ENCODE measurements around the gene GAS7.

The GAS7 gene

DNA sequence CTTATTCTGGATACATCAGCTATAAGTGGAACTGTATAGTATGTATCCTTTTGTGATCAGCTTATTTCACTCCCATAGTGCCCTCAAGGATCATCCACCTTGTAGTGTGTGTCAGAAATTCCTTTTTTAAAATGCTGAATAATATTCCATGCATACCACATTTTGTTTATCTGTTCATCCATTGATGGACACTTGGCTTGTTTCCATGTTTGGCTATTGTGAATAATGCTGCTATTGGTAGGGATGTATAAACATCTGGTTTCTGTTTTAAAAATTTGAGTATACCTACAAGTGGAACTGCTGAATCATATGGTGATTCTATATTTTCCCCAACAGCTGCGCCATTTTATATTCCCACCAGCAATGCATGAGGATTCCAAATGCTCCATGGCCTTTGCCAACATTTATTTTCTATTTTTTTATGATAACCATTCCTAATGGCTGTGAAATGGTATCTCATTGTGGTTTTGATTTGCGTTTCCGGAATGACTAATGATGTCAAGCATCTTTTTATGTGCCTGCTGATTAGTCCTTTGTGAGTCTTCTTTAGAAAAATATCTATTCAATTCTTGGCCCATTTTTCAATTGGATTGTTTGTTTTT lies 304.9 kb downstream of the GAS7 start:
- no peak for DNase-seq (ENCODE audit: low read depth in 3 of 3)

- peak in 1 of 3 experiments; percentile 2 for DNase-seq (ENCODE audit: low read depth in 3 of 3)
Measured at GRCh38 chr17:9890124-9890523, 308.3 kb downstream of the GAS7 start.

DNA sequence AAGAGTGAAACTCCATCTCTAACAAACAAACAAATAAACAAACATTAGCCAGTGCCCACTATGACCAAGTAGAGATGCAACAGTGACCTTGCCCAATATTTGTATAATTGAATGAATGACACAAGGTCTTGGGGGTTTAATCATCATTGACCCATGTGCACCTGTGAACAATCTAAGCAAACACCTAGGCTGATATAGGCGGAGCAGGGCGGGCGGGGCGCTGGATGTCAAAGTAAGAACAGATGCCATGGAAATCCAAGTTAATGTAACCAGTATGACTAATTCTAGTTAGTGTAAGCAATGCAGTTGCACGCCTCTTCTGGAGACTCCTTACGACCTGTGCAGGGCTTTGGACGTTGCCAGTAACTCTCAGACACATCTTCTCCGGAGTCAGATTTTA lies 310.9 kb downstream of the GAS7 start:
- no peak for DNase-seq (ENCODE audit: low read depth in 3 of 3)

GRCh38 chr17:9886141-9886930 lies 312.1 kb downstream of the GAS7 start:
- DNase-seq (ENCODE audit: low read depth in 3 of 3) = no peak

DNA sequence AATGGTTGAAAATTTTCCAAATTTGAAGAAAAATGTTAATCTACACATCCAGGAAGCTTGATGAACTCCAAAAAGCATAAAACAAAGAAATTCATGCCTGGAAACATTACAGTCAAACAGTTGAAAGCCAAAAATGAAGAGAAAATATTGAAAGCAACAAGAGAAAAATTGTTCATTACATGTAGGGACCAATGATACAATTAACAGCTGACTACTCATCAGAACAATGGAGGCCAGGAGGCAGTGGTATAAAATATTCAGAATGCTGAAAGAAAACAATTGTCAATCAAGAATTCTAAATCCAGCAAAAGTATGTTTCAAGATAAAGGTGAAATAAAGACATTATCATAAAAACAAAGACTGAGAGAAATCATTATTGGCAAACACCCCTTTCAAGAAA lies 315.0 kb downstream of the GAS7 start:
- DNase-seq (ENCODE audit: low read depth in 3 of 3) = no peak

GRCh38 chr17:9880582-9880999 lies 317.8 kb downstream of the GAS7 start:
- DNase-seq (ENCODE audit: low read depth in 3 of 3) = no peak

DNA sequence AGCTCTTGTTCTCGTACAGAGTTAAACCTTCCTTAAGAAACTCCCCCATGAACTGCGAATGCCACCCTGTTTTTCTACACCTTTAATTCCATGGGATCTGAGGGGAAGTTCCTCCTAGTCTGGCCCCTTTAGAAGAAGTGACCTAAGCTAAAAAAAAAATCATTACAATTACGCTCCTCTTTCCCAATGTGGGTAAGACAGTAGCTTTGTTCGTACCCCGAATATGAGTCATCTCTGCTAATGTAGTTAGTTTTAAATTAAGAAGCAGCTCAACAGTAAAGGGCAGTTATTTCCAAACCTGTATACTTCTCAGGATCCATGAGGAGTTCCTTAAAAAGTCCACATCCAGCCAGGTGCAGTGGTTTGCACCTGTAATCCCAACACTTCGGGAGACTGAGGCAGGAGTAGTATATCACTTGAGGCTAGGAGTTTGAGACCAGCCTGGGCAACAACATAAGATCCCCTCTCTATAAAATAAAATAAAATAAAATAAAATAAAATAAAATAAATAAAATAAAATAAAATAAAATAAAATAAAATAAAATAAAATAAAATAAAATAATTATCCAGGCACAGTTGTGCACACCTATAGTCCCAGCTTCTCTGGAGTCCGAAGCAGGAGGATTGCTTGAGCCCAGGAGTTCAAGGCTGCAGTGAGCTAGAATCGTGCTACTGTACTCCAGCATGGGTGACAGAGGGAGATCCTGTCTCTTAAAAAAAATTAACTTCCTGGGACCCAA lies 319.4 kb downstream of the GAS7 start:
- DNase-seq (ENCODE audit: low read depth in 3 of 3) = no peak

- DNase-seq (ENCODE audit: low read depth in 3 of 3) = no peak
Measured at GRCh38 chr17:9878356-9878755, 320.1 kb downstream of the GAS7 start.

DNA sequence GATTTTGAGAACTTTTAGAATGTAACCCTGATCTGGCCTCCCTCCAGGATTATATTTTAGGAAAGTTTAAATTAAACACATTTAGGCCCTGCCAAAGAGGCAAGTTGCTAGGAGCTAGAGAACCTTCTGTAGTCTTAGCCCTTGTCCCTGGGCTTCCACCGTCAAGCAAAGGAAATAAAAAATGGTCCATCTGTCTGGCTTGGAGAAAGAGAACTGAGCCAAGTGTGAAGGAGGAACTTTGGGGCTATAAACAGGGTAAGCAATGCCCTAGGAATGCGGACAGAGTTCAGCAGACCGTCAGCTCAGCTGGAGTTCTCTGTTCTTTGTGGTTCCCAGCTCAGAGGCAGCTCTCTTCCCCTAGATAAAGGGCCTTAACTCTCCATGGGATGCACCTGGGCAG lies 323.0 kb downstream of the GAS7 start:
- DNase-seq (ENCODE audit: low read depth in 3 of 3) = no peak

DNA sequence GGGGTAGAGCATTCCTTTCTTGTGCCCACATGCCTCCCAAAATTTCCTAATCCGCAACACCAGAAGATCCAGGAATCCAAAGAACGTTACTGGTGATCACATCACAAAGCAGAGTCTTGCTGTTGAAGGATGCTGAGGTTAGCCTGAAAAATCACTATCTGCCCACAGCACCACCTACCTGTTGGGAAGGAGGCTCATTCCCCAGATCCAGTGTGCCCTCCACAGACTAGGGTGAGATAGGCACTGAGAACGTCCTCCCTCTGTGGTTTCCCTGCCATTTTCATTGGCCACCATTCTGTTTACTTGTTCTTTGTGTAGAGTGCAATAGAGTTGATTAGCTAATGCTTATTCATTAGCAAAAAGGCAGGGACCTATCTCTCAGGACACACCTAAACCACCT lies 323.7 kb downstream of the GAS7 start:
- no peak for DNase-seq (ENCODE audit: low read depth in 3 of 3)

DNA sequence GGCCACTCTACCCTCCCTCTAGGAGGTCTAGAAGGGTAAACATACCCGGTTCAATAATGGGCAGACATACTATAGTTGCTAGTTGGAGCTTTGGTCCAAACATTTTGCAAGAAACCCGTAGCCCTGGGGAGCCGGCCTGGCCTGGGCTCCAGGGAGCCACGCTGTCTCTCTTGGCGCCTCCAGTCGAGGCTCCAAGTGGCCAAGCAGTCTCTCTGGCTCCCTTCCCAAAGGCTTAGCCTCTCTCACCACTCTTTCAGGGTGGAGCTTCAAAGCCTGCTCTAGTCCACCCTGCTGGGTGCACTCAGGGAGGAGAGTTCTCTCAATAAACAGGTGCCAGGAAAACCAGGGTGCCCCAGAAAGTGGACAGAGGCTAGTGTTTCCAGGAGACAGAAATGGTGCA lies 325.6 kb downstream of the GAS7 start:
- DNase-seq (ENCODE audit: low read depth in 3 of 3) = no peak

DNA sequence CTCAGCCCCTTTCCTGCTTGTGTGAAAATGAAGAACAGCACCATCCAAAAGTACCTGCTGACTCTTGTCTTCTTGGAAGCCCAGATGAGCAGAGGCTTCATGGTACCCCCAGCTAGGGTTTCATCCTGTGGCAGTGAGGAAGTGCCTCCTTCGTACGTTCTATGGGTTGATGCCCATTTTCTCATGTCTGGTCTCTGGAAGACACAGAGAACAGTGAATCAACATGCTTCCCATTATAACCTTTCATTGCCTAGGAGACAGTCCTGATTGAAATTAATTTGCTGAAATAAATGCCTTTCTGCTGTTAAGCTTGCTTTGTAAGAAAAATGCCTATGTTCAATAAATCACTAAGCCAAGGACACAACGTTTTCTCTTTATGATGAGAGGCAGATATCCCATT lies 329.9 kb downstream of the GAS7 start:
- no peak for DNase-seq (ENCODE audit: low read depth in 3 of 3)

GRCh38 chr17:9865586-9865985 lies 332.8 kb downstream of the GAS7 start:
- DNase-seq (ENCODE audit: low read depth in 3 of 3) = no peak

DNA sequence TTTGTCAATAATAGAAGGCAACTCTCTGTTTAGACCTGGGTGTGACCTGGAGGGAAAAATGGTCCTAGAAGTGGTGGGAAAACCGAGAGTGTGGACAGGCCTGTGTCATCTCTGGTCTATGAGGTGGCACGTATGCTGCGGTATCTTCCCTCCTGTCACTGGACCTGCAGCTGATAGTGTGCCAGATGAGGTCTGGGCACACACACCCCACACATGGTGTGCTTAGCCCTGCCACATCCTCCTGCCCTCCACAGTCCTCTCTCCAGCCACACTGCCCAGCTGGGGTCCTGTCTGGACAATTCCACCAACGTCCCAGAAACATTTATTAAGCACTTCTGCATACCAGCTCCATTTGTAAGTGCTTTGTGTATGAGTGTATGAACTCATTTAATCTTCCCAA lies 335.5 kb downstream of the GAS7 start:
- DNase-seq (ENCODE audit: low read depth in 3 of 3) = no peak

DNA sequence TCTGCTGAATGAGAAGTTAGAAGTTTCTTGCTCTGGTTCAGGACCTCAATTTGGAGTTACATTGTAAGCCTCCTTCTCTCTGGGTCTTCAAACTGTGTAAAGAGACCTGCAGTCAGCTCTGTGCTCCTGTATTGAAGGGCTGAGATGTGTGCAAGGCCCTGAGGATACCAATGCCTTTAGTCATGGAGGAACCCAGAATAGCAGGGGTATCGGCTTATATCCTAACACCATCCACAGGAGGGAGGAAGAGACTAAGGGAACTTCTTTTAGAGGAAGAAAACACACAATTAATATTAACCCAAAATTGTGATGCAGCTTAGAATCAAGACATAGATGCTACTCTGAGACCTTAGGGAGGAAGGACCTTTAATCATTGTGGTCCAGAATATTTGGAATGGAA lies 336.2 kb downstream of the GAS7 start:
- DNase-seq (ENCODE audit: low read depth in 3 of 3) = no peak

DNA sequence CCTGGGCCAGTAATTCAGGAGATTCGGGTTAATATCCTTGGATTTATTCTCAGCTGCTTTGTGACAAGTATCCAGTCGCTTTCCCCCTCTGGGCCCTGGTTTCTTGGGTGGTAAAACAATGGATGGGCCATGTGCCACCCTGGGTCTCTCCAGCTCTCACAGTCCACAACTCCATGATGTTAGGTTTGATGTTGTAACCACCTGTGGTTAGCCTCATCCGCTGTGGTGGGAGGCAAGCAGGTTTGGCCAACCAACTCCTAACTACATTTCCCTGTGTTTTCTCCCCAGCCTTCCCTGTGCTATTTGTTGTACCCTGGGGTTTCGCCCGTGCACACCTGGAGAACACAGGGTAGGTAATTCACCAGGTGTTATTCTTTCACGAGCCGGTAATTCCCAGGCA lies 337.6 kb downstream of the GAS7 start:
- no peak for DNase-seq (ENCODE audit: low read depth in 3 of 3)

Data from stimulated activated CD4-positive, alpha-beta T cell treated with anti-CD3 and anti-CD28 coated beads, TNF-alpha, amount 100 ng/mL, for 24 hours (primary cell).